ENCODE results near the gene AOPEP. TPM values are rescaled to one million over a fixed set of nuclear protein-coding genes. Genes with fewer than 3 reads are reported as not detected.

The AOPEP gene
- total RNA-seq, 1 donor from 2014 or later = 75.3 TPM

DNA sequence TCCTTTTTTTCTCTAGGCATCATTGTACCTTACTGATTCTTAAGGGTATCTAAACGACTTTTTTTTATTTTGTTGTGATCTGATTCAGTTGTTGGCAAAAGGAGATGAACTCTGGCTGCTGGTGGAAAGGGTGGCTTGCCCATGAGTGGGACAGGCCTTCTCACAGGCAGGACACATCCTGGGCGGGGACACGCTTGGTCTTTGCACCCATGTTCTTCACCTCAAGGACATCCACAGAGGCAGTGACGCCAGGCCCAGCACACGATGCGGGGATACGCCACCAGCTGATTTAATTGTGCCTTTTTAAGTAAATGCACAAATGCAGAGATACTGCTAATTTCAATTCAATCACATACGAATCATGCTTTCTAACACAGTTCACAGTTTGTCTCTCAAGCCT, 383.0 kb downstream of the AOPEP start:
- no peak for TF ChIP-seq EZH2 (IDR thresholded peaks at IDR 0.05; ENCODE audit: insufficient read depth, low read length)
- no peak for TF ChIP-seq CTCF (IDR thresholded peaks at IDR 0.05; ENCODE audit: insufficient read depth, low read depth, low read length)
- Histone ChIP-seq H3K4me2 (ENCODE audit: low read length) (no peak overlapping the region), H3K9me3 (ENCODE audit: insufficient read depth, low read depth, low read length) (no peaks in the 10 kb centered on the region), H3K4me3 (ENCODE audit: insufficient read depth, low read depth, low read length) (no peak overlapping the region), H2AFZ (ENCODE audit: low read depth, low read length) (no peak overlapping the region), H3K4me1 (ENCODE audit: insufficient read depth, low read length) (peaks cover 17% of the 10 kb centered on the region), H3K27ac (ENCODE audit: low read depth, low read length) (no peak overlapping the region), H4K20me1 (ENCODE audit: insufficient read depth, low read length) (no peaks in the 10 kb centered on the region), H3K79me2 (ENCODE audit: insufficient read depth, low read length) (no peaks in the 10 kb centered on the region), H3K36me3 (ENCODE audit: insufficient read depth, low read length) (peaks cover 6% of the 10 kb centered on the region), H3K9ac (ENCODE audit: low read length) (no peak overlapping the region), H3K27me3 (ENCODE audit: insufficient read depth, low read length) (no peaks in the 10 kb centered on the region)
- Mint-ChIP-seq H3K27ac (ENCODE audit: unreplicated experiment) (peak overlapping the region; percentile 26), H3K36me3 (ENCODE audit: low read depth, unreplicated experiment) (peaks cover 17% of the 10 kb centered on the region), H3K9me3 (ENCODE audit: unreplicated experiment) (no peaks in the 10 kb centered on the region), H3K4me3 (ENCODE audit: unreplicated experiment) (no peak overlapping the region), H3K4me1 (ENCODE audit: low read depth, unreplicated experiment) (peaks cover 13% of the 10 kb centered on the region), H3K27me3 (ENCODE audit: low read depth, unreplicated experiment) (no peaks in the 10 kb centered on the region)
- no peak for DNase-seq (ENCODE audit: low read depth)
- no peak for FAIRE-seq

DNA sequence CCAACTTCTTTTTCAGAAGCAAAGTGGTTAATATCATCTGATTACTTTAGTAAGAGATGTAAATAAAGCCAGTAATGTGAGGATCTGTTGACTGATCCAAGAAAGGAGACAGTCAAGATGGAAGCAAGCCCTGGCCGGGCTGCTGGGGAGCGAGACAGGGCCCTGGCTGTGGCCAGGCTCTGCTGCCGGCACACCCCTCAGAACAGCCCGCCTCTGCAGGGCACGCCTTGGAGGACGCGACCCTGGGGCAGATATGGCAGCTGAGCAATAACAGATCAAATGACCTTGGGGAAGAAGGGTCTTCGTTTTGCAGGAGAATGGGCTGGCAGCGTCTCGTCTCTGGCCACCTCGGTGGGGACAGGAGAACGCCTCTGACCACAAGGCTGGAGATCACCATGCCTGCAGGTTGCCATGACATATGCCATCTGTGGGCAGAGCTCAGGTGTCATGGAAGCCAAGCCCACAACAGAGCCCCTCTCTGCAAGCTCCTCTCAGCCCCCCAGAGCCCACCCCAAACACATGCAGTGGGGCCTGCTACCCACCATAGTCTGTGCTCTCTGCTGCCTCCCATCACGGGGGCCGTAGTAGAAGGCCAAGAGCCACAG, 384.5 kb downstream of the AOPEP start:
- no peaks in the 10 kb centered on the region for H3K9me3 Mint-ChIP-seq (ENCODE audit: unreplicated experiment)
- Histone ChIP-seq H4K20me1 (ENCODE audit: insufficient read depth, low read length) (no peaks in the 10 kb centered on the region), H3K4me1 (ENCODE audit: insufficient read depth, low read length) (peaks cover 17% of the 10 kb centered on the region), H3K36me3 (ENCODE audit: insufficient read depth, low read length) (peaks cover 6% of the 10 kb centered on the region), H3K9ac (ENCODE audit: low read length) (no peak overlapping the region), H3K79me2 (ENCODE audit: insufficient read depth, low read length) (no peaks in the 10 kb centered on the region), H3K4me3 (ENCODE audit: insufficient read depth, low read depth, low read length) (no peak overlapping the region), H3K27ac (ENCODE audit: low read depth, low read length) (no peak overlapping the region), H3K9me3 (ENCODE audit: insufficient read depth, low read depth, low read length) (no peaks in the 10 kb centered on the region), H3K4me2 (ENCODE audit: low read length) (no peak overlapping the region), H2AFZ (ENCODE audit: low read depth, low read length) (no peak overlapping the region), H3K27me3 (ENCODE audit: insufficient read depth, low read length) (no peaks in the 10 kb centered on the region)
- TF ChIP-seq EZH2 (IDR thresholded peaks at IDR 0.05; ENCODE audit: insufficient read depth, low read length) = no peak
- TF ChIP-seq CTCF (IDR thresholded peaks at IDR 0.05; ENCODE audit: insufficient read depth, low read depth, low read length) = no peak
- FAIRE-seq (no peak), DNase-seq (ENCODE audit: low read depth) (no peak)
- peaks cover 17% of the 10 kb centered on the region for H3K36me3 Mint-ChIP-seq (ENCODE audit: low read depth, unreplicated experiment)
- no peak overlapping the region for H3K4me3 Mint-ChIP-seq (ENCODE audit: unreplicated experiment)
- peaks cover 16% of the 10 kb centered on the region for H3K4me1 Mint-ChIP-seq (ENCODE audit: low read depth, unreplicated experiment)
- H3K27me3 Mint-ChIP-seq (ENCODE audit: low read depth, unreplicated experiment) = no peaks in the 10 kb centered on the region
- H3K27ac Mint-ChIP-seq (ENCODE audit: unreplicated experiment) = no peak overlapping the region

GRCh38 chr9:95111716-95112115, 385.2 kb downstream of the AOPEP start:
- no peak overlapping the region for H3K4me3 ChIP-seq (ENCODE audit: insufficient read depth, low read depth, low read length)
- DNase-seq (ENCODE audit: low read depth) (no peak), FAIRE-seq (no peak)
- no peaks in the 10 kb centered on the region for H3K9me3 ChIP-seq (ENCODE audit: insufficient read depth, low read depth, low read length)
- no peaks in the 10 kb centered on the region for H3K27me3 ChIP-seq (ENCODE audit: insufficient read depth, low read length)
- H3K36me3 ChIP-seq (ENCODE audit: insufficient read depth, low read length) = peaks cover 6% of the 10 kb centered on the region
- H3K79me2 ChIP-seq (ENCODE audit: insufficient read depth, low read length) = no peaks in the 10 kb centered on the region
- no peak overlapping the region for H2AFZ ChIP-seq (ENCODE audit: low read depth, low read length)
- peaks cover 16% of the 10 kb centered on the region for H3K4me1 Mint-ChIP-seq (ENCODE audit: low read depth, unreplicated experiment)
- H3K4me2 ChIP-seq (ENCODE audit: low read length) = no peak overlapping the region
- no peak overlapping the region for H3K27ac Mint-ChIP-seq (ENCODE audit: unreplicated experiment)
- no peak for TF ChIP-seq EZH2 (IDR thresholded peaks at IDR 0.05; ENCODE audit: insufficient read depth, low read length)
- no peak for TF ChIP-seq CTCF (IDR thresholded peaks at IDR 0.05; ENCODE audit: insufficient read depth, low read depth, low read length)
- H3K27ac ChIP-seq (ENCODE audit: low read depth, low read length) = no peak overlapping the region
- H3K36me3 Mint-ChIP-seq (ENCODE audit: low read depth, unreplicated experiment) = peaks cover 17% of the 10 kb centered on the region
- no peak overlapping the region for H3K4me3 Mint-ChIP-seq (ENCODE audit: unreplicated experiment)
- no peak overlapping the region for H3K9ac ChIP-seq (ENCODE audit: low read length)
- H3K27me3 Mint-ChIP-seq (ENCODE audit: low read depth, unreplicated experiment) = no peaks in the 10 kb centered on the region
- H3K9me3 Mint-ChIP-seq (ENCODE audit: unreplicated experiment) = no peaks in the 10 kb centered on the region
- H3K4me1 ChIP-seq (ENCODE audit: insufficient read depth, low read length) = peaks cover 12% of the 10 kb centered on the region
- H4K20me1 ChIP-seq (ENCODE audit: insufficient read depth, low read length) = no peaks in the 10 kb centered on the region

Measured in astrocyte (in vitro differentiated cells and primary cell).